Measurements from ENCODE around the gene EEPD1.

The EEPD1 gene

GRCh38 chr7:36262309-36263094 lies 109.4 kb downstream of the EEPD1 start:
- DNase-seq: no peak

DNA sequence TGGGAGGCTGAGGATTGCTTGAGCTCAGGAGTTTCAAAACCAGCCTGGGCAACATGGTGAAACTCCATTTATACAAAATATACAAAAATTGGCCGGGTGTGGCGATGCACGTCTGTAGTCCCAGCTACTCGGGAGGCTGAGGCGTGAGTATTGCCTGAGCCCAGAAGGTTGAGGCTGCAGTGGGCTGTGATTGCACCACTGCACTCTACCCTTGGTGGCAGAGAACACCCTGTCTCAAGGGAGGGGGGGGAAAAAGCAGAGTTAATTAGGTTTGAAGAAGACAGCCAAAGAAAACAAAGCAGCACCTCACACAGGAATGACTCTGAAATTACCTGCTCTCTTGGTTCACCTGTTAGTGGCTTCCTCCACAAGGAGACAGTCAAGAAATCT lies 110.0 kb downstream of the EEPD1 start:
- DNase-seq: no peak

- DNase-seq: no peak
Measured at GRCh38 chr7:36264123-36264801, 111.2 kb downstream of the EEPD1 start.

DNA sequence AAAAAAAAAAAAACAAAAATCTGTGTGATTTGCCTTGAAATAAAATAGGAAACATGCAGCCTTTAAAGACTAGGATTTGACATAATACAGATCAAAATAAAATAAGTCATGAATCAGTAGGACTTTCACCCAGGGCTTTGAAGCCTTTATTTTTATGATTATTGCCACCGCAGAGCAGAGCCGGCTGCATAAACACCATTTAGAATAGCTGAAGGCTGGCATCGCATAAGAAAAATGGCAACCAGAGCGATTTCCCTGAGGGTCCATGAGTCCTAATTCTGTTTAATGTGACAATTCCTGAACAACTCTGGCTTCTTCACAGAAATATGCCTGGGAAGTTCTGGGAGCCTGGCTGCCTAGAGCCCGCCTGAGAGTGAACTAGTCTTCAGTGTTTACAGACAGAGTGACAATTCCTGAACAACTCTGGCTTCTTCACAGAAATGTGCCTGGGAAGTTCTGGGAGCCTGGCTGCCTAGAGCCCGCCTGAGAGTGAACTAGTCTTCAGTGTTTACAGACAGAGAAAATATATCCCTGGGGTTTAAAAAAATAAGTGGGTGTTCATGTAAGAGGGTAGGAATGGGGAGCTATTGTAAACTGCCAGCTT lies 112.0 kb downstream of the EEPD1 start:
- no peak for DNase-seq

- no peak for DNase-seq
Measured at GRCh38 chr7:36265680-36266079, 112.6 kb downstream of the EEPD1 start.

DNA sequence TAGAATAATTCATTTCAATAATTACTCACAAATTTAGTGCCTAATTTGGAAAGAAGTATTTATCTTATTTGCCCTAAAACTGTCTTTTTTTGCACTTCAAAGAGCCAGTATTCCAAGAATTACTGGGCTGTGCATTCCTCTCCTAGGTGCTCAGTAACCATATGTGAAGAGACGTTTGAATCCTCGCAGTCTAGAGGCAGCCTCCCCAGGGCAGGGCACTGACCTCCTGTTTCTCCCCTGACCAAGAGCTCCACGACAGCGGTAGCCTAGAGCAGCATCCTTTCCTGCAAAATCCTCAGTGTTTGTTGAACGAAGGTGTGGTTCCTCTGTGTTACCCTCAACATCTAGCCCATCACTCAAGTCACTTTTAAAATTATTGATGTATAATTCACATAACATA lies 113.1 kb downstream of the EEPD1 start:
- no peak for DNase-seq

GRCh38 chr7:36266683-36267082 lies 113.6 kb downstream of the EEPD1 start:
- no peak for DNase-seq

DNA sequence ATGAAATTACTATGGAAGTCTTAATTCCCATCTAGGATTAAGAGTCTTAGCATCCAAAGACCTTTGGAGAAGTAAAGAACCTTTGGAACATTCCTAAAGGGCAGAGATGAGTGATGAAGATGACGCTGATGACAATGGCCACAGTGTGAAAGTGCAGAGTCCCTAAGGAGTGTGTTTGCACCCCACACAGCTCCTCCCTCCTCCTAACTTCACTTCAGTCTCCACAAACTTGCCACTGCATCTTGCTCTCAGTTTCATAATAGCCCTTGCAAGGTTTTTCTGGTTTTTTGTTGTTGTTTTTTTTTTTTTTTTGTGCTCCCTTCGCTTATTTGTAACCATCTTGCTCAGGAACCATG lies 119.1 kb downstream of the EEPD1 start:
- no peak for DNase-seq

DNA sequence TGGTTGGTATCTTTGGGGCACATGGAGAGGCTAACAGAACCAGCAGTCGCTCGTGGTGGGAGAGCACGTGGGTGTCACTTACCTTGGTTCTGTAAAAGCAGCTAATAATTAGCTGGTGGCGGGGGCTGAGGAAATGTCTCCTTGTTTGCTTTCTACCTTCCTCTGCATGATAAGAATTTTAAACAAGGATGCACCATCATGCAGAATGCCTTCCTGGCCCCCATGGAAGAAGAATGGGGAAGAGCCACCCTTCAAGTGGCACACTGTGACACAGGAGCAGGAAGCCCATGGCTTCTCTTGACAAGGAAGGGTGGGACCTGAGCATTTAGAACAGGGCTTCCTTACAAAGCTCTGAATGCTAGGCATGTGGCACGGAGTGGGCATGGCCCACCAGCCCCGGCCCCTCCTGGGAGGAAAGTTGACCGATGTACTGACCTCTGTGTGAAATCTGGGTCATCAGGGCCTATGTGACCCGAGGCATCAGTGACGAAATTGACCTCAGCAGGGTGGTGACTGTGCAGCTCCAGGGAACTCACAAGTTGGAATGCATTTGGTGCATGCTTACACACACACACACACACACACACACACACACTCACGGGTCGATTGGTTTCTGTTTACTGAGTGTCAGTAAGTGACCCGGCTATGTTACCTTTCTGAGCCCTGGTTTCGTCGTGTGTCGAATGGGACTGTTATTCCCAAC lies 119.7 kb downstream of the EEPD1 start:
- no peak for DNase-seq

DNA sequence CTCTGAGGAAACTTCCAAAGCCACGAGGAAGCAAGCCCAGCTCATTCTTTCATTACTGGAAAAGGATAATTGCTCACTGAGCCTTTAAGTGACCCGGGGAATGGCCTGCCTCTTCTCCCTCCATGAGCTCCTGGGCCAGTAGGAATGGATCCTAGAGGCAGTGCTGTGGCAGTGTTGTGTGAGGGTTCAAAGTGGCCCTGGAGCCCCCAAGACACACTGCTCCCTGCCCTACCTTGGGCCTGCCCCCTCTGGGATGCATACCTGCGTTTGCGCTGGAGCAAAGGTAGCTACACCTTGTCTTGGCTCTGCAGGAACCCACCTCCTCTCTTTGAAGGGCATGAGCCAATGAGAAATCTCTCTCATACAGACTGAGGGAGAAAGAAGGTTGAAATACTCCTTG lies 120.8 kb downstream of the EEPD1 start:
- no peak for DNase-seq

DNA sequence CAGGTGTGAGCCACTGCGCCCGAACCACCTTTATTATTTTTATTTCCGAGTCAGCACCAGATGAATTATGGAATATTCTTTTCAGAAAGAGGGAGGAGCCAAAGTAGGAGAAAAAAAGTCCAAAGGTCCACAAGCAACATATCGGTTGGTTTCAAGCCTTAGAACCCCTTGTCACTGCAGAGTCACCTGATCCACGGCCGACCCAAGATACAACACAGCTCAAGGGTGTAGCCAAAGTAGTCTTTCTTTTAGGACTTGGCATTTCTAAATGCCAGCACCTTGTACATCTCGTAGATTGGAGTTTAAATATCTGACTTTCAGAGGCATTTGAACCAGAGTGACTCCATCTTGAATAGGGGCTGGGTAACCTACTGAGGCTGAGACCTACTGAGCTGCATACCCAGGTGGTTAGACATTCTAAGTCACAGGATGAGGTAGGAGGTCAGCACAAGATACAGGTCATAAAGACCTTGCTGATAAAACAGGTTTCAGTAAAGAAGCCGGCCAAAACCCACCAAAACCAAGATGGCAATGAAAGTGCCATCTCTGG lies 122.8 kb downstream of the EEPD1 start:
- DNase-seq: no peak

GRCh38 chr7:36276428-36277248 lies 123.6 kb downstream of the EEPD1 start:
- DNase-seq: no peak

DNA sequence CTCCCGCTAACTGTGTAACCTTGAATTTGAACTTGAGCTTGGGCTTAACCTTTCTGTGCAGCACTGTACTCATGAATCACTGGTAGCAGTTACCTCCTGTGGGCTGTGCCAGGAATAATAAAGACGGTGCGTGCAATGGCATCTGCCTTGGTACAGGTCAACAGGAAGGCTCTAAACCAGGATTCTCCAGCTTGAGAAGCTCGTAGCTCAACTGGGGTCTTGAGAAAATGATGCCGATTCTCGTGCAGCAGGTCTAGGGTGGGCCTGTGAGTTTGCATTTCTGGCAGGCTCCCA lies 124.1 kb downstream of the EEPD1 start:
- no peak for DNase-seq

DNA sequence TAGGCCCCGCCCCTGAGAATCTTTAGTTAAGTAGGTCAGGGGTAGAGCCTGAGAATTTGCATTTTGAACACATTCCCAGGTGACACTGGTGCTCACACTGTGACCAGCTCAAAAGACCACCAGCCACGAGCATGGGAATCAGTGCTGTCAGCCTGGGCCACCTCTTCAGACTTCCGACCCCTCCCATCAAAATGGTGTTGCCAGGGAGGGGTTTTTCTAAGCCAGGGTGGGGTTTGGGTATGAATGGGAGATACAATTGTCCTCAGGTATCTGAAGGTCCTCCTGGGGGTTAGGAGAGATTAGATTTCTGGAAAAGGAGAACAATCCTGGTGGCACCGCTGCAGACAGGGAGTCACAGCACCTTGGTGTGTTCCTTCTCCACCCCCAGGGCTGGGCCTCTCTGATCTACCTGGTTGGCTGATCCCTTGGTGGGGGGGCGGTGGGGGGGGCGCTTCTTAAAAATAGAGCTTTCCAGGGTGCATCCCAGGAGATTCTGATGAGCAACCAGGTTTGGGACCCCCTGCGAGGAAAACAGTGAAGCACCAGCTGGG lies 125.1 kb downstream of the EEPD1 start:
- no peak for DNase-seq

- DNase-seq: no peak
Measured at GRCh38 chr7:36278620-36279172, 125.6 kb downstream of the EEPD1 start.

- no peak for DNase-seq
Measured at GRCh38 chr7:36279200-36279925, 126.3 kb downstream of the EEPD1 start.

GRCh38 chr7:36279926-36280315 lies 126.9 kb downstream of the EEPD1 start:
- DNase-seq: no peak

- no peak for DNase-seq
Measured at GRCh38 chr7:36280840-36281812, 128.1 kb downstream of the EEPD1 start.

DNA sequence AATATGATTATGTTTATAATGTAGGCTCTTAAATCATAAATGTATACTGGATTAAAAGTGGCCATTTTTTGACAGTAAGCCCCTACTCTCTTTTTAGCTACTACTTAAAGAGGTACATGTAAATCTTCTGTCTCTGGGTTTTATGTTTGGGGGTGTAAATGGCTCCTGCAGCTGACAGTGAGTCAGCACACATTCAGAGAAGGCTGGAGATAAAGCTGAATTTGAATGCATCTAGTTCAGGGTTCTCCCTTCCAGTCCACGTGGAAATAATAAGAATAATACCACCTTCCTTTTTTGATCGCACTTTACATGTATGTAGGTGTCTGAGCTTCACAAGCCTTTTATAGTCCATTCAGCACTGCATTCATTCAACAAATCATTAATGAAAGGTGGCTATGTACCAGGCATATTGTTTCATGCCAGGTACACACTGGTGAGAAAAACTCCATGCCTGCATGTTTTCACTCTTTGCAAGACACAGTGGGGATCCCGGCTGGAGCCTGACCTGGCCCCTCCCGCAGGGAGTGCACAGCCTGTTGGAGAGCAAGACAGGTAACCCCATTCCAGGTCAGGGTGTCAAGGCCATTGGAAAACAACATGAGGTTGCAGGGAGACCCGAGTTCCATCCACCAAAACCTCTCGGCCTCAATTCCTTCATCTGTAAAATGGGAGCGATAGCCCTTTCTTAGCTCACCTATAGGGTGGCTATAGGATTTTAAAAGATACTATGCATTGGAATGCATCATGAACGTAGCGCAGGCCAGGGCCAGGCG lies 129.1 kb downstream of the EEPD1 start:
- no peak for DNase-seq
